ENCODE measurements around the gene PHF14. TPM values are rescaled to one million over a fixed set of nuclear protein-coding genes. Genes with fewer than 3 reads are reported as not detected.

Gene PHF14
- polyA plus RNA-seq, 1 donor from 2014 or later: 139 TPM

GRCh38 chr7:11176985-11177555 is 203.4 kb downstream of the PHF14 start:
- H3F3A ChIP-seq (ENCODE audit: insufficient read depth, low read length, poor library complexity, severe bottlenecking): no peaks in the 10 kb centered on the region
- no peak overlapping the region for H3K4me3 ChIP-seq (ENCODE audit: low read length)
- H3K79me2 ChIP-seq (replicated peaks; ENCODE audit: insufficient read depth, low read length): no peaks in the 10 kb centered on the region
- no peak for TF ChIP-seq POLR2AphosphoS5 (IDR thresholded peaks at IDR 0.05)
- TF ChIP-seq RAD21 (conservative IDR thresholded peaks at IDR 0.05): no peak
- no peak for TF ChIP-seq CTCF (IDR thresholded peaks at IDR 0.05; ENCODE audit: poor library complexity, severe bottlenecking)
- no peak for TF ChIP-seq MXI1 (conservative IDR thresholded peaks at IDR 0.05; ENCODE audit: poor library complexity, severe bottlenecking)
- TF ChIP-seq TAF1 (IDR thresholded peaks at IDR 0.05; ENCODE audit: low read depth): no peak
- no peak for TF ChIP-seq EP300 (conservative IDR thresholded peaks at IDR 0.05; ENCODE audit: poor library complexity, severe bottlenecking)
- TF ChIP-seq EZH2 (IDR thresholded peaks at IDR 0.05; ENCODE audit: borderline replicate concordance, insufficient read depth, low read length, poor library complexity, severe bottlenecking): no peak
- no peak for TF ChIP-seq REST (IDR thresholded peaks at IDR 0.05; ENCODE audit: borderline replicate concordance)
- no peak for TF ChIP-seq SMC3 (conservative IDR thresholded peaks at IDR 0.05; ENCODE audit: poor library complexity)
- H3K9me3 ChIP-seq (ENCODE audit: low read length): no peaks in the 10 kb centered on the region
- no peaks in the 10 kb centered on the region for H4K20me1 ChIP-seq (ENCODE audit: insufficient read depth)
- no peak overlapping the region for H3K4me2 ChIP-seq (ENCODE audit: low read length)
- H3K27me3 ChIP-seq (ENCODE audit: insufficient read depth, low read depth, low read length): no peaks in the 10 kb centered on the region
- no peak overlapping the region for H3K27ac ChIP-seq (ENCODE audit: low read length)
- H3K9me2 ChIP-seq (ENCODE audit: insufficient read depth, low read length): no peaks in the 10 kb centered on the region
- no peak overlapping the region for H2AFZ ChIP-seq (ENCODE audit: low read depth, low read length)
- H3K9ac ChIP-seq (ENCODE audit: low read length): no peak overlapping the region
- H3K36me3 ChIP-seq (ENCODE audit: insufficient read depth, low read length): no peaks in the 10 kb centered on the region

- no peaks in the 10 kb centered on the region for H3K9me3 ChIP-seq (ENCODE audit: low read length)
- H4K20me1 ChIP-seq (ENCODE audit: insufficient read depth): no peaks in the 10 kb centered on the region
- no peaks in the 10 kb centered on the region for H3F3A ChIP-seq (ENCODE audit: insufficient read depth, low read length, poor library complexity, severe bottlenecking)
- H3K4me3 ChIP-seq (ENCODE audit: low read length): no peak overlapping the region
- no peak overlapping the region for H2AFZ ChIP-seq (ENCODE audit: low read depth, low read length)
- H3K79me2 ChIP-seq (replicated peaks; ENCODE audit: insufficient read depth, low read length): no peaks in the 10 kb centered on the region
- no peaks in the 10 kb centered on the region for H3K36me3 ChIP-seq (ENCODE audit: insufficient read depth, low read length)
- H3K9me2 ChIP-seq (ENCODE audit: insufficient read depth, low read length): no peaks in the 10 kb centered on the region
- no peak overlapping the region for H3K4me2 ChIP-seq (ENCODE audit: low read length)
- TF ChIP-seq EZH2 (IDR thresholded peaks at IDR 0.05; ENCODE audit: borderline replicate concordance, insufficient read depth, low read length, poor library complexity, severe bottlenecking): no peak
- TF ChIP-seq MXI1 (conservative IDR thresholded peaks at IDR 0.05; ENCODE audit: poor library complexity, severe bottlenecking): no peak
- TF ChIP-seq POLR2AphosphoS5 (IDR thresholded peaks at IDR 0.05): no peak
- no peak for TF ChIP-seq REST (IDR thresholded peaks at IDR 0.05; ENCODE audit: borderline replicate concordance)
- no peak for TF ChIP-seq EP300 (conservative IDR thresholded peaks at IDR 0.05; ENCODE audit: poor library complexity, severe bottlenecking)
- TF ChIP-seq RAD21 (conservative IDR thresholded peaks at IDR 0.05): no peak
- no peak for TF ChIP-seq CTCF (IDR thresholded peaks at IDR 0.05; ENCODE audit: poor library complexity, severe bottlenecking)
- no peak for TF ChIP-seq SMC3 (conservative IDR thresholded peaks at IDR 0.05; ENCODE audit: poor library complexity)
- no peak for TF ChIP-seq TAF1 (IDR thresholded peaks at IDR 0.05; ENCODE audit: low read depth)
- H3K27me3 ChIP-seq (ENCODE audit: insufficient read depth, low read depth, low read length): no peaks in the 10 kb centered on the region
- no peak overlapping the region for H3K9ac ChIP-seq (ENCODE audit: low read length)
- H3K27ac ChIP-seq (ENCODE audit: low read length): no peak overlapping the region
Observed at GRCh38 chr7:11177793-11178192, 204.1 kb downstream of the PHF14 start.
